Mesendoderm (in vitro differentiated cells): Measurements from ENCODE around the gene USH2A.

ENCODE experiments used
- DNase-seq: peaks from one replicate; pipeline ENCODE4 v3.0.0; 2013
- H2AK5ac ChIP-seq: 2 replicates; pipeline ENCODE4 v1.6.1; 2013; ENCODE audit warnings: low read length, inconsistent platforms
- H2BK120ac ChIP-seq: 2 replicates; pipeline ENCODE4 v1.6.1; 2013; ENCODE audit warnings: low read depth, mild to moderate bottlenecking, low read length, moderate library complexity, mixed read lengths
- H2BK15ac ChIP-seq: replicated peaks from 2 replicates; pipeline ENCODE4 v1.6.1; 2013; ENCODE audit warnings: low read depth, mild to moderate bottlenecking, moderate library complexity
- H2BK5ac ChIP-seq: 2 replicates; pipeline ENCODE4 v1.6.1; 2013; ENCODE audit warnings: low read length, inconsistent platforms
- H3K18ac ChIP-seq: 2 replicates; pipeline ENCODE4 v1.6.1; 2013; ENCODE audit warnings: mild to moderate bottlenecking, low read length, mixed read lengths
- H3K23ac ChIP-seq: one replicate; pipeline ENCODE4 v1.6.1; 2013; ENCODE audit warnings: low read length
- H3K27ac ChIP-seq: 2 replicates; pipeline ENCODE4 v1.5.1; 2013; ENCODE audit warnings: low read depth, mild to moderate bottlenecking, inconsistent platforms, low read length, moderate library complexity
- H3K27me3 ChIP-seq: 2 replicates; pipeline ENCODE4 v1.6.1; 2013; ENCODE audit warnings: low read length, control low read depth, mild to moderate bottlenecking, inconsistent platforms; ENCODE audit not compliant: insufficient read depth, poor library complexity
- H3K36me3 ChIP-seq: 2 replicates; pipeline ENCODE4 v1.6.1; 2013; ENCODE audit warnings: low read length, inconsistent platforms; ENCODE audit not compliant: control insufficient read depth, insufficient read depth
- H3K4ac ChIP-seq: one replicate; pipeline ENCODE4 v1.6.1; 2013; ENCODE audit warnings: low read depth, mild to moderate bottlenecking, low read length, moderate library complexity
- H3K4me1 ChIP-seq: 2 replicates; pipeline ENCODE4 v1.6.1; 2013; ENCODE audit warnings: low read depth, low read length, inconsistent platforms; ENCODE audit not compliant: control insufficient read depth
- H3K4me2 ChIP-seq: 2 replicates; pipeline ENCODE4 v1.6.1; 2013; ENCODE audit warnings: low read length
- H3K4me3 ChIP-seq: 2 replicates; pipeline ENCODE4 v1.5.1; 2013; ENCODE audit warnings: mild to moderate bottlenecking, low read length
- H3K56ac ChIP-seq: one replicate; pipeline ENCODE4 v1.6.1; 2013; ENCODE audit warnings: low read length
- H3K79me1 ChIP-seq: 2 replicates; pipeline ENCODE4 v1.6.1; 2013; ENCODE audit warnings: low read length, inconsistent platforms
- H3K79me2 ChIP-seq: 2 replicates; pipeline ENCODE4 v1.6.1; 2013; ENCODE audit warnings: mild to moderate bottlenecking, low read length; ENCODE audit not compliant: control insufficient read depth, insufficient read depth
- H3K9ac ChIP-seq: 2 replicates; pipeline ENCODE4 v1.6.1; 2013; ENCODE audit warnings: low read length, inconsistent platforms
- H4K5ac ChIP-seq: one replicate; pipeline ENCODE4 v1.6.1; 2013; ENCODE audit warnings: low read length
- H4K8ac ChIP-seq: one replicate; pipeline ENCODE4 v1.6.1; 2013; ENCODE audit warnings: low read depth, mild to moderate bottlenecking, control low read depth, low read length, moderate library complexity
- WGBS: extraction: QIAGEN DNeasy Blood & Tissue Kit; methylation state at CpG from one replicate; pipeline ENCODE4 v1.1.7; 2013; ENCODE audit warnings: low lambda C conversion rate, missing lambda C conversion rate; ENCODE audit not compliant: insufficient coverage; ENCODE audit errors: extremely low coverage; 5-methylcytosine and 5-hydroxymethylcytosine counted together

USH2A gene

DNA sequence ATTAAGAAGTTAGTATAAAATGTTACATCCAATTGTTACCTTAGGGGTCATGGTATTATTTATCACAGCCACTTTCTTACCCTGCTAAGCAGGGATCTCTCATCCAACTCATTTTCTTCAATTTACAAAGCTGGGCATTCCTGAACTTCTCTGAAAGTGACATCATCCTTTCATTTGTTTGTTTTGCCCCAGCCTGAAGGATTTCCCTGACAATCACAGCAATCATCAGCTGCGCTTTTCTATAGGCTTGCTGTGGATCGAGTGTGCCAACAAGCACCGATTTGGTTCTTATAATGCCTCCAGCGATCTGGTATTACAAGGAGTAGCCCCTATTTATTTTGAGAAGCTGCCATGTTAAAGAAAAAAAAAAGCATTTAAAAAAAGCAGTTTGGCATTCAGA is 240.2 kb downstream of the USH2A start:
- Histone ChIP-seq H2BK15ac (no peak overlapping the region), H3K9ac (no peak overlapping the region), H2BK120ac (no peak overlapping the region), H2BK5ac (no peak overlapping the region), H3K79me2 (no peaks in the 10 kb centered on the region), H4K8ac (no peak overlapping the region), H3K27ac (no peak overlapping the region), H3K36me3 (no peaks in the 10 kb centered on the region), H3K4ac (no peak overlapping the region), H3K56ac (no peak overlapping the region), H3K79me1 (no peaks in the 10 kb centered on the region), H3K4me2 (no peak overlapping the region), H3K27me3 (no peaks in the 10 kb centered on the region), H4K5ac (no peak overlapping the region), H3K4me1 (peaks cover 3% of the 10 kb centered on the region), H2AK5ac (no peak overlapping the region), H3K4me3 (no peak overlapping the region), H3K23ac (no peak overlapping the region), H3K18ac (no peak overlapping the region)
- peak; percentile 96 for DNase-seq
- WGBS = no CpG with 5 or more reads among the region's 4 CpGs

GRCh38 chr1:216181590-216181989 is 241.7 kb downstream of the USH2A start:
- H3K56ac ChIP-seq = no peak overlapping the region
- no peaks in the 10 kb centered on the region for H3K79me2 ChIP-seq

GRCh38 chr1:216178281-216178680 is 245.0 kb downstream of the USH2A start:
- H3K4ac ChIP-seq = no peak overlapping the region
- H3K56ac ChIP-seq = no peak overlapping the region
- H3K9ac ChIP-seq = no peak overlapping the region
- no peaks in the 10 kb centered on the region for H3K79me2 ChIP-seq
- no peaks in the 10 kb centered on the region for H3K36me3 ChIP-seq
- no peak overlapping the region for H2BK120ac ChIP-seq
- no peaks in the 10 kb centered on the region for H3K79me1 ChIP-seq
- H4K5ac ChIP-seq = no peak overlapping the region
- H2AK5ac ChIP-seq = no peak overlapping the region
- no peak overlapping the region for H3K23ac ChIP-seq
- H2BK5ac ChIP-seq = no peak overlapping the region
- no peak overlapping the region for H3K4me2 ChIP-seq
- H3K27me3 ChIP-seq = no peaks in the 10 kb centered on the region
- no peak for DNase-seq
- H3K27ac ChIP-seq = no peak overlapping the region
- H3K4me3 ChIP-seq = no peak overlapping the region
- no peaks in the 10 kb centered on the region for H3K4me1 ChIP-seq
- no peak overlapping the region for H4K8ac ChIP-seq
- no peak overlapping the region for H2BK15ac ChIP-seq
- H3K18ac ChIP-seq = no peak overlapping the region

More at GRCh38 chr1:216181590-216181989, 241.7 kb downstream of the USH2A start:
- Histone ChIP-seq H3K79me1 (no peaks in the 10 kb centered on the region), H3K18ac (no peak overlapping the region), H4K8ac (no peak overlapping the region), H4K5ac (no peak overlapping the region), H3K9ac (no peak overlapping the region), H2BK15ac (no peak overlapping the region), H3K23ac (no peak overlapping the region), H2BK5ac (no peak overlapping the region), H3K4me2 (no peak overlapping the region), H2BK120ac (no peak overlapping the region), H3K36me3 (no peaks in the 10 kb centered on the region), H2AK5ac (no peak overlapping the region), H3K4me1 (peaks cover 3% of the 10 kb centered on the region), H3K27ac (no peak overlapping the region), H3K4ac (no peak overlapping the region), H3K27me3 (no peaks in the 10 kb centered on the region), H3K4me3 (no peak overlapping the region)
- no CpG with 5 or more reads among the region's 3 CpGs for WGBS
- DNase-seq = no peak

GRCh38 chr1:216176970-216177369 is 246.3 kb downstream of the USH2A start:
- Histone ChIP-seq H2AK5ac (no peak overlapping the region), H3K56ac (no peak overlapping the region), H2BK120ac (no peak overlapping the region), H3K36me3 (no peaks in the 10 kb centered on the region), H3K79me2 (no peaks in the 10 kb centered on the region), H3K4me2 (no peak overlapping the region), H3K4me1 (no peaks in the 10 kb centered on the region), H3K4me3 (no peak overlapping the region), H4K5ac (no peak overlapping the region), H4K8ac (no peak overlapping the region), H3K79me1 (no peaks in the 10 kb centered on the region), H3K9ac (no peak overlapping the region), H3K27ac (no peak overlapping the region), H2BK15ac (no peak overlapping the region), H3K27me3 (no peaks in the 10 kb centered on the region), H3K23ac (no peak overlapping the region), H3K4ac (no peak overlapping the region), H3K18ac (no peak overlapping the region), H2BK5ac (no peak overlapping the region)
- no CpG with 5 or more reads among the region's 1 CpG for WGBS
- DNase-seq = no peak

- Histone ChIP-seq H3K79me2 (no peaks in the 10 kb centered on the region), H3K18ac (no peak overlapping the region), H4K5ac (no peak overlapping the region), H3K4me2 (no peak overlapping the region), H3K4me1 (no peaks in the 10 kb centered on the region), H2BK5ac (no peak overlapping the region), H3K4me3 (no peak overlapping the region), H2BK120ac (no peak overlapping the region), H4K8ac (no peak overlapping the region), H3K79me1 (no peaks in the 10 kb centered on the region), H3K23ac (no peak overlapping the region), H3K9ac (no peak overlapping the region), H2AK5ac (no peak overlapping the region), H3K27ac (no peak overlapping the region), H2BK15ac (no peak overlapping the region), H3K56ac (no peak overlapping the region), H3K4ac (no peak overlapping the region), H3K27me3 (no peaks in the 10 kb centered on the region), H3K36me3 (no peaks in the 10 kb centered on the region)
- DNase-seq = peak; percentile 71
- WGBS = no CpG with 5 or more reads among the region's 6 CpGs
Observed at GRCh38 chr1:216175714-216176113, 247.5 kb downstream of the USH2A start.

DNA sequence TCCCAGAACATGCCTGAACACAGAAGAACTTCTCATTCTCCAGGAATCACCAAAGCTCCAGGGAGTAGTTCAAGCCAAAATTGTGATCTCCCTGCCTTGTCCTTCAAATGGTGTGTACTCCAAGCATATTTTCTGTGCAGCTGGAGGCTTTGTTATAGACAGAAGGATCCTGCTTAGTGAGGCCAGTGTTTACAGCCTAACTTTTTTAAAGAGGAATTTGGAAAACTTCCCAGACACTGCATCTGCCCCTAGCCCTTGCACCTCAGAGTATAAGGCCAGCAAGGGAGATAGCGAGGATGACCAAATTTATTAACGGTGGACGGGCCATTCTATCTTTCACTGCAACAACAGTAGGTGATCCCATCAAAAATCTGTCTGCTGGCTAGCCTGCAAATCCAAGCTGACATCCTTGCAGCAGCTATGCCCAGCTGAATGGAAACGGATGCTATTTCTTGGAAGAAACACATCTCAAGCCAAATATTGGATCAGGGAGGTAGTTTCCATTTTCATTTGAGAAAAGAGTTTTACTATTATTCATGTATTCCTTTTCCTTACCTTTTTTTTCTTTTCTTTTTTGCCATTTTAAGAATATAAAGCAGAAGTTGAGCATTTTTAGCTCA is 249.8 kb downstream of the USH2A start:
- H3K56ac ChIP-seq = no peak overlapping the region
- no peak overlapping the region for H4K5ac ChIP-seq
- no peak overlapping the region for H2BK15ac ChIP-seq
- H3K36me3 ChIP-seq = no peaks in the 10 kb centered on the region
- H3K4me2 ChIP-seq = no peak overlapping the region
- no peak overlapping the region for H2AK5ac ChIP-seq
- no peak overlapping the region for H4K8ac ChIP-seq
- no peaks in the 10 kb centered on the region for H3K79me1 ChIP-seq
- no peak overlapping the region for H3K4me3 ChIP-seq
- no peak overlapping the region for H3K4ac ChIP-seq
- H3K9ac ChIP-seq = no peak overlapping the region
- peak overlapping the region; percentile 45 for H2BK120ac ChIP-seq
- DNase-seq = no peak
- no peak overlapping the region for H3K23ac ChIP-seq
- no peak overlapping the region for H2BK5ac ChIP-seq
- H3K4me1 ChIP-seq = no peaks in the 10 kb centered on the region
- WGBS = no CpG with 5 or more reads among the region's 4 CpGs
- no peaks in the 10 kb centered on the region for H3K79me2 ChIP-seq
- H3K27ac ChIP-seq = no peak overlapping the region
- H3K27me3 ChIP-seq = no peaks in the 10 kb centered on the region
- H3K18ac ChIP-seq = peak overlapping the region; percentile 80
